ENCODE results near the gene DCAF4L1.

The DCAF4L1 gene

DNA sequence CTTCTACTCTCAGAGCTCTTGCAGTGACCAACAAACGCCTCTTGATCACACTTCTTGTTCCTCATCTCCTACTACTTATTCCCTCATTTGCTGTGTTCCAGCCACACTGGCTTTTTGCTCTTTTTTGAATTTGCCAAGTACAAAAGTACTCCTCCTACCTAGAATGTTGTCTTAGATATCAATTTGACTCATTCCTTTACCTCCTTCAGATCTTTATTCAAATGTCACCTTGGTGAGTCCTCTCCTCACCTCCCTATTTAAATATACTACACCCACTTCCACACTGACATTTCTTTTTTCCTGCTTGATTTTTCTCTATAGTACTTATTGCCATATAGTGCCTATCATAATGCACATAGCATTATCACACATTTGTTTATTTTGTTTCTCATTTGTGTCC is 6.2 kb upstream of the DCAF4L1 start:
- no peaks in the 10 kb centered on the region for H3K4me1 Mint-ChIP-seq
- H3K4me3 Mint-ChIP-seq = no peak overlapping the region
- no peak overlapping the region for H3K27ac Mint-ChIP-seq
- H3K9me3 Mint-ChIP-seq = no peaks in the 10 kb centered on the region
- peaks cover 3% of the 10 kb centered on the region for H3K27me3 Mint-ChIP-seq
- no peaks in the 10 kb centered on the region for H3K36me3 Mint-ChIP-seq

GRCh38 chr4:41976775-41977516 is 4.6 kb upstream of the DCAF4L1 start:
- Mint-ChIP-seq H3K4me1 (no peaks in the 10 kb centered on the region), H3K27ac (no peak overlapping the region), H3K9me3 (no peaks in the 10 kb centered on the region)

GRCh38 chr4:41977709-41978108 is 3.8 kb upstream of the DCAF4L1 start:
- Mint-ChIP-seq H3K27ac (no peak overlapping the region), H3K4me3 (no peak overlapping the region), H3K36me3 (no peaks in the 10 kb centered on the region), H3K27me3 (peaks cover 3% of the 10 kb centered on the region), H3K4me1 (no peaks in the 10 kb centered on the region), H3K9me3 (no peaks in the 10 kb centered on the region)

More at GRCh38 chr4:41976775-41977516, 4.6 kb upstream of the DCAF4L1 start:
- H3K4me3 Mint-ChIP-seq = no peak overlapping the region
- H3K36me3 Mint-ChIP-seq = no peaks in the 10 kb centered on the region
- H3K27me3 Mint-ChIP-seq = peaks cover 3% of the 10 kb centered on the region

- H3K4me1 Mint-ChIP-seq = no peaks in the 10 kb centered on the region
- H3K4me3 Mint-ChIP-seq = no peak overlapping the region
- no peaks in the 10 kb centered on the region for H3K36me3 Mint-ChIP-seq
- H3K27ac Mint-ChIP-seq = no peak overlapping the region
- H3K27me3 Mint-ChIP-seq = peaks cover 2% of the 10 kb centered on the region
- H3K9me3 Mint-ChIP-seq = no peaks in the 10 kb centered on the region
Observed at GRCh38 chr4:41982716-41983115, 1.2 kb downstream of the DCAF4L1 start.

- Mint-ChIP-seq H3K4me1 (peaks cover 9% of the 10 kb centered on the region), H3K9me3 (no peaks in the 10 kb centered on the region), H3K4me3 (no peak overlapping the region), H3K27ac (no peak overlapping the region), H3K27me3 (no peaks in the 10 kb centered on the region), H3K36me3 (no peaks in the 10 kb centered on the region)
Observed at GRCh38 chr4:41985151-41985550, 3.6 kb downstream of the DCAF4L1 start.

GRCh38 chr4:41989994-41990364 is 8.4 kb downstream of the DCAF4L1 start:
- peaks cover 1% of the 10 kb centered on the region for H3K36me3 Mint-ChIP-seq
- peak overlapping the region; percentile 98 for H3K27ac Mint-ChIP-seq
- peaks cover 35% of the 10 kb centered on the region for H3K4me1 Mint-ChIP-seq
- no peaks in the 10 kb centered on the region for H3K9me3 Mint-ChIP-seq
- H3K4me3 Mint-ChIP-seq = peak overlapping the region; percentile 99
- no peaks in the 10 kb centered on the region for H3K27me3 Mint-ChIP-seq

DNA sequence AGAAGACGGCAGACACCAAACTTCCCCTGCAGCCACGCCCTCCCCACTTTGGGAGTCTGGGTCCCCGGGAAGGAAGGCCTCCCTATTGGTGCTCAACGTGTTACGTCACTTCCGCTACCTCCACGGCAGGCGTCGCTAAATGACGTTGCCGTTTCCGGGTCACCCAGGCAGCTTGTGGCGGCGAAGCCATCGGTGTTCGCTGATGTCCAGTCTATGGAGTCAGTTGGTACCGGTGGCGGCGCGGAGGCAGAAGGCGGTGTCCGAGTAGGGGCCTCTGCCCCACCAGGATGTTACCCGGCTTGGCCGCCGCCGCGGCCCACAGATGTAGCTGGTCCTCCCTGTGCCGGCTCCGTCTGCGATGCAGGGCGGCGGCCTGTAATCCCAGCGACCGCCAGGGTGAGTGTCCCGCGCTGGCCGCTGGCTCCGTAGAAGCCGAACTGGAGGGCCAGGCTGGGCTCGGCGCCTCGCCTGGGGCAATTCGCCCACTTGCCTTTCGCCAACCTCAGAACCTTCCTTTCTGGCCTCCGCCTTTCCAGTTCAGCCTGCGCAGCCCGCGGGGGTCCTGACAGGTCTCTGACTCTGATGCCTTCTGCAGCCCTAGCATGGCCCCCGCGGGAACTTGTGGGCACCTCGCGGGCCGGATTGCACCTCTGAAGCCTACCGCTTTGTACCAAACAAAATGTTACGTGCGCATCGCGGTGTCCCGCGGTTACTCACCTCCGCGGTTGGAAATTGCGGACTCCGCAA is 9.0 kb downstream of the DCAF4L1 start, which contains the start of gene SLC30A9:
Gene SLC30A9 (plus strand): TSS at position 166 of the 747 bp plus-strand sequence. CDS start 122 bp downstream, at position 288.
- no peaks in the 10 kb centered on the region for H3K27me3 Mint-ChIP-seq
- peak within 1 kb of the TSS; percentile 99 for H3K4me3 Mint-ChIP-seq
- peaks cover 40% of the 10 kb centered on the region for H3K4me1 Mint-ChIP-seq
- peak within 1 kb of the TSS; percentile 98 for H3K27ac Mint-ChIP-seq
- no peaks in the 10 kb centered on the region for H3K9me3 Mint-ChIP-seq
- H3K36me3 Mint-ChIP-seq = peaks cover 1% of the 10 kb centered on the region

DNA sequence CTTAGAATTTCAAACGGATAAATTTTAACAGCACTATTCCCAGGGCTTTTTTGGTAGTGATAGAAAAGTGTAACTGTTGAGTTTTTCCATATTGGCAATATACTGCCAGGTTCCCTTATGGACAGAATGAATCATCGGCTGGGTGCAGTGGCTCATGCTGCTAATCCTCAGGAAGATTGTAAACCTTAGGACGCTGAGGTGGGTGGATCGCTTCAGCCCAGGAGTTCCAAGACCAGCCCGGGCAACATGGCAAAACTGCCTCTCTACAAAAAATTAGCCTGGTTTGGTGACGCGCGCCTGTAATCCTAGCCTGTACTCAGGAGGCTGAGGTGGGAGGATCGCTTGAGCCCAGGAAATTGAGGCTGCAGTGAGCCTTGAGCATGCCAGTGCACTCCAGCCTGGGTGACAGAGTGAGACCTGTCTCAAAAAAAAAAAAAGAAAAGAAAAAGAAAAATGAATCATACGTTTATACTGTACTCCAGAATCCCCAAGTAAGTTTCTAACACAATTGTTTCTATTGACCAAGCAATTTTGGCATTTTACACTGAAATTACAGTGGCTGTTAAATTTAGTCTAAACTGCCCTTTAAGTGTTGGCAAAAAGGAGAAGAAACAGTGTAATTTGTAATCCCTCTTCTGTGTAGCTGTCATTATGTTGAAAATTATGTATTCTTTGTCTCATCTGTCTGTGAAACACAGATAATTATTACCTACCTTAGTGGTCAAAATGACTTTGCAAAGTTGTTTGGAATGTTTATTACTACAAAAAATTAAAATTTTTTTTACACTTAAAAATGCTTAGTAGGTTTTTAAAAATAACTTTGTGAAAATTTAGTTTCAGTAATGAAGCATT is 10.6 kb downstream of the DCAF4L1 start:
- Mint-ChIP-seq H3K27ac (peak overlapping the region; percentile 41), H3K27me3 (no peaks in the 10 kb centered on the region), H3K4me1 (peaks cover 44% of the 10 kb centered on the region), H3K9me3 (no peaks in the 10 kb centered on the region), H3K4me3 (peak overlapping the region; percentile 99), H3K36me3 (peaks cover 1% of the 10 kb centered on the region)

DNA sequence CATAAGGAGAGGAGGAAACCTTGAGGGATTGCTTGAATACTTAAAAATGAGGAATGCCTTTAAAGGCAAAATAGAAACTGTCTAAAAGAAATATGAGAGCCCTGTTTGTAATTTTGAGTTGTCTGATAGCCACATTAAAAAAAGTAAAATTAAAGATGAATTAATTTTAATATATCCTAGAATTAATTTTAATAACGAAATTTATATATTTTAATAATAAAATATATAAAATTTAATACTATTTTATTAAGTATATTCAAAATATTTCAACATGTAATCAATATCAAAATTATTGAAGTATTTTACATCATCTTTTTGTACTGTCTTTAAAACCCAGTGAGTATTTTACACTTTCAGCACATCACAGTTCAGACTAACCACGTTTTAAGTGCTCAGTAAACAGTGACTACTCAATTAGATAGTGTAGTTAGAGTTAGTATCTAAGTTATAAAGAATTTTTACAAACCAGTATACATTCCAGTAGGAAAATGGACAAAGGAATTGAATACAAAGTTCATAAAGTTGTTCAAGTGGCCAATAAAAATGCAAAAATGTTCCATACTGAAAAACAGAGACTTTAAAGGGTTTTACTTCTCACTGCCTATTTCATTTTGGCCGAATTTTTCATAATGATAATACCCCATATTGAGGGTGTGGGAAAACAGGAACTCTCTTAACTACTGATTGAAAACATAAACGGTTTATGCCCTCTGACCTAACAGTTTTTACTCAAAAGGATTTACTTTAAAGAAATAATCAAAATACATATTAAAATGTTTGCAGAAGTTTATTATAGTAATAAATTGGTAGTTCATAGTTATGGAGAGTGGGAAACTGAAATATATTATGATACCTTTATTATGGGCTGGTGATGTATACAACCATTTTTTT is 11.7 kb downstream of the DCAF4L1 start:
- no peaks in the 10 kb centered on the region for H3K27me3 Mint-ChIP-seq
- H3K4me3 Mint-ChIP-seq = no peak overlapping the region
- no peak overlapping the region for H3K27ac Mint-ChIP-seq
- H3K4me1 Mint-ChIP-seq = peaks cover 51% of the 10 kb centered on the region
- peaks cover 5% of the 10 kb centered on the region for H3K36me3 Mint-ChIP-seq
- H3K9me3 Mint-ChIP-seq = no peaks in the 10 kb centered on the region

GRCh38 chr4:41994461-41994985 is 13.0 kb downstream of the DCAF4L1 start:
- no peak overlapping the region for H3K27ac Mint-ChIP-seq
- H3K36me3 Mint-ChIP-seq = peaks cover 5% of the 10 kb centered on the region
- H3K4me3 Mint-ChIP-seq = no peak overlapping the region

GRCh38 chr4:41998019-41998418 is 16.5 kb downstream of the DCAF4L1 start:
- Mint-ChIP-seq H3K27ac (no peak overlapping the region), H3K27me3 (no peaks in the 10 kb centered on the region), H3K36me3 (peaks cover 11% of the 10 kb centered on the region), H3K4me3 (no peak overlapping the region), H3K9me3 (no peaks in the 10 kb centered on the region), H3K4me1 (peaks cover 57% of the 10 kb centered on the region)

More at GRCh38 chr4:41994461-41994985, 13.0 kb downstream of the DCAF4L1 start:
- H3K27me3 Mint-ChIP-seq = no peaks in the 10 kb centered on the region
- H3K4me1 Mint-ChIP-seq = peaks cover 51% of the 10 kb centered on the region
- no peaks in the 10 kb centered on the region for H3K9me3 Mint-ChIP-seq

- no peak overlapping the region for H3K4me3 Mint-ChIP-seq
- no peaks in the 10 kb centered on the region for H3K9me3 Mint-ChIP-seq
- no peaks in the 10 kb centered on the region for H3K27me3 Mint-ChIP-seq
- H3K4me1 Mint-ChIP-seq = peaks cover 67% of the 10 kb centered on the region
- no peak overlapping the region for H3K27ac Mint-ChIP-seq
- peaks cover 22% of the 10 kb centered on the region for H3K36me3 Mint-ChIP-seq
Observed at GRCh38 chr4:41999321-41999720, 17.8 kb downstream of the DCAF4L1 start.

DNA sequence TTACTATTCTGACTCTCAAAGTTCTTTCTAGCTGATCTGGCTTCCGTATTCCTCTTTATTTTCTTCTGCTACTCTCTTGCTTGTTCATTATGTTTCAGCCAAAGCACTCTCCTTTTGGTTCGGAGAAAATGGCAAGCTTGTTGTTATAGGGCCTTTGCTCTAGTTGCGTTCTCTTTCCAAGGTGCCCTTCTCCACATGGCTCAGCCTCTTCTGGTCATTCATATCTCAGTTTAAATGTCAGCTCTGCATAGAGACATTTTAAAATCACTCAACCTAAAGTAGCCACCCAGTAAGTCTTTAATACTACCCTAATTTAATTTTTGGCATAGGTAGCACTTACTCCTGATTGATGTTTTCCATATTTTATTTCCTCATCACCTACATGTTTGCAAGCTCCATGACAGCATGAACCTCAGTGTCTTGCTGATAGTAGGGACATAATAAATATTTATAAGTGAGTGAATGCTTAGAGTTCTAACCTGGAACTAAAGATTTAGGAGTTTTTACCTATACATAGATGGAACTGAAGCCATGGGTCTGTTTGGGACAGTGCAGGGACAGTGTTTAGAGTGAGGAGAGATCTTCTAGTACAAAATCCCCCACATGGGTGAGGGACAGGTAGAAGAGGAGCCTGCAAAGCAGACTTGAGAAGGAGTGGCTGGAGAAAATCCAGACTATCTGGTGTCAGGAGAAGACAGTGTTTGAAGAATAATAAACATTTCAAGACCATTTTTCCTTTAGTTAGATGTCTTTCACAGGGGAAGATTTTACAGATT is 26.6 kb downstream of the DCAF4L1 start:
- Mint-ChIP-seq H3K36me3 (peaks cover 42% of the 10 kb centered on the region), H3K27ac (no peak overlapping the region), H3K27me3 (no peaks in the 10 kb centered on the region), H3K4me3 (no peak overlapping the region), H3K4me1 (peaks cover 65% of the 10 kb centered on the region), H3K9me3 (no peaks in the 10 kb centered on the region)

GRCh38 chr4:42015438-42015837 is 33.9 kb downstream of the DCAF4L1 start:
- H3K27ac Mint-ChIP-seq = no peak overlapping the region
- H3K4me1 Mint-ChIP-seq = peaks cover 55% of the 10 kb centered on the region
- peaks cover 25% of the 10 kb centered on the region for H3K36me3 Mint-ChIP-seq
- no peak overlapping the region for H3K4me3 Mint-ChIP-seq
- no peaks in the 10 kb centered on the region for H3K9me3 Mint-ChIP-seq
- H3K27me3 Mint-ChIP-seq = no peaks in the 10 kb centered on the region

Data from activated naive CD4-positive, alpha-beta T cell treated with anti-CD3 and anti-CD28 coated beads, Interleukin-2, amount 50 U/mL, for 24 hours (primary cell).